HG03103 (cell line): Measurements from ENCODE around the gene FOXO1.
"Not testable (repeated sequence)": the region's sequence is repeated elsewhere in the genome, so short reads cannot be mapped to it uniquely, and the experiment has no call there.

Experiments used
- ATAC-seq: cut with Tn5 transposase; IDR thresholded peaks from one replicate; pipeline ENCODE4 v1.9.1; 2021; ENCODE audit warnings: low read depth; ENCODE audit not compliant: unreplicated experiment

Gene FOXO1

DNA sequence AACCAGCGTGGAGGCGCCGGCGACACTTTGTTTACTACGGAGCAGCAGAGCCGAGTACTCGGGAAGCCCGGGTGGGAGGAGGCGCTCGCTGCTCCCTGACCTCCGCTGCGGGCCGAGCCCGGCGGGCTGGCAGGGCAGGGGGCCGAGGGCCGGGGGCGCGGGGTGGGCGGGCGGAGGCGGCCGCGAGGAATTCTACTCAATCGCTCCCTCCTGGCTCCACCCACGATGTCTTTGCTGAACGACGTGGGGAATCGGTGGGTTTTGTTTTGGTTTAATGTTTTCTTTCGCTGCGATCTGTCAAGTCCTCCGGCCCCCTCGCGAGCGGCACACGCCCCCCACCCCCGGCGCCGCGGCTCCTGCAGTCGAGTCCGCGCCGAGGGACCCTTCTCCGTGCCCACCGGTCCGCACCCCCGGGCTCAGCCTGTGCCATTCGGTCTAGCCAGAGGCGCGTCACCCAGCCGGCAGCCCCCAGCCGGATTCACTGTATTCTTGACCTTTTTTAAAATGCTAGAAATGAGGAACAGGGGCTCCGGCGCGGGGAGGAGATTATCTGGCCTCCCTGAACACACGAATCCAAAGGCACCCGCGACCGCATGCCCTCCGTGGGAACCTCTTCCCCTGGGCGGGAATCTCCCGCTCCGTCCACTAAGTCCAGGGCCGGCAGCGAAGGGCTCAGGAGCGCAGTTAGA, 636 bp upstream of the FOXO1 start:
- no peak for ATAC-seq

DNA sequence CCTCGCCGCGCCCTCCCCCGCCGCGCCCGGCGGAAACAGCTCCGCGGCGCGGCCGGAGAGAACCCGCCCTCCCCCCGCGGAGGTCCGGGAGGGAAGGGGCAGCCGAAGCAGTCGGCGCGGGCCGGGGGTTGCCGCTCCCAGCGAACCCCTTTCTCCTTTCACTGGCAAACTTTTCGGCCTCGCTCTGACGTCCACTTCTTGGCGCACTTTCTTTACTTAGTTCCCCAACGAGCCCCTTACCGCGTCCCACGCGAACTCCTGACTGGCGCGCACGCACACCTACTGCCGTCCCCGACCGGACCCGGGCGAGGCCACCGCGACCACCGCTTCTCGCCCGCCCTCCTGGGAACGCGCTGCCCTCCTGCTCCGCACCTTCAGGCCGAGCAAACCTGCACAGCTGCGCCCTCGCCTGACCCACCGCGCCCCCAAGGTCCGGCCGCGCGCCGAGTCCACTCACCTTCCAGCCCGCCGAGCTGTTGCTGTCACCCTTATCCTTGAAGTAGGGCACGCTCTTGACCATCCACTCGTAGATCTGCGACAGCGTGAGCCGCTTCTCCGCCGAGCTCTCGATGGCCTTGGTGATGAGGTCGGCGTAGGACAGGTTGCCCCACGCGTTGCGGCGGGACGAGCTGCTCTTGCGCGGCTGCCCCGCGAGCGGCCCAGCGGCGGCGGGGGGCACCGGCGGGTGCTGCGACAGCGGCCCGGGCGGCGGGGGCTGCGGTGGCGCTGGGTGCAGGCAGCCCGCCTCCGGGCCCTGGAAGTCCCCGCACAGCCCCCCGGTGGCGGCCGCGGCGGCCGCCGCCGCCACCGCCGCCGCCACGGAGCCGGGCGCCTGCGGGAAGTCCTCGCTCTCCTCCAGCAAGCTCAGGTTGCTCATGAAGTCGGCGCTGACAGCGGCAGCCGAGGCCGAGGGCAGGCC, 1.1 kb downstream of the FOXO1 start:
- peak; percentile 2 for ATAC-seq

DNA sequence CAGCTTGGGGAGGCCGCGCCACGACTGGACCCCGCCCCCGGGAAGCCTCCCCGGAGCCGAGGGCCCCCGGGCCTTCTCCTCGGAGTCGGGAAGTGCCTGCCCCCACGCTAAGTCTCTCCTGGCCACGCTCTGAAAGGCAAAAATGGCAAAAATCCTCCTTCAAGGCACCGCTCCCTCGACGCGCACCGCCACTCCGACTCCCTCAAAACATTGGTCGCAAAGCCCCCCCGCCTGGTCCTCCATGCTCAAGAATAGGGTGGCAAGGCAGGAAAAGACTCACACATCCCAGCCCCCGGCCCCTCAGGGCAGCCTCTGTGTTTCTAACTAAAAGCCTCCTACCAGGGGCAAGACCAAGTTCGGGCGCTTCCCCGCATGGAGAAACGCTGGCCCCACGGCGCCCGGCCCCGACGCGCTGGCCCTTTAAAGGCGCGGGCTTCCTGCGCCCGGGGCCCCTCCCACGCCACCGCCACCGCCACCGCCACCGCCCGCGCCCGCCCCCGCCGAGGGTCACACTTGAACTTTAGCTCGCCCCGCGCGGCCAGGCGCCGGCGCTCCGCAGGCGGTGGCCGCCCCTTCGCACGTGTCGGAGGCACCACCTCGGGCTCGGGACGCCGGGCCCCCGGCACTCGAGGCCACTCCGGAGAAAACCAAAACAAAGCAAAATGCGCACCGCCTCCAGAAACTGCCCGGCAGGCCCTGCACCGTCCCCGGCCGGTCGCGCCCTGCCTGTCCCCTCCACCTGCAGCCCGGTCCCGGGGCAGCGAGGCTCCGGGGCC, 1.9 kb downstream of the FOXO1 start:
- ATAC-seq, result no peak

DNA sequence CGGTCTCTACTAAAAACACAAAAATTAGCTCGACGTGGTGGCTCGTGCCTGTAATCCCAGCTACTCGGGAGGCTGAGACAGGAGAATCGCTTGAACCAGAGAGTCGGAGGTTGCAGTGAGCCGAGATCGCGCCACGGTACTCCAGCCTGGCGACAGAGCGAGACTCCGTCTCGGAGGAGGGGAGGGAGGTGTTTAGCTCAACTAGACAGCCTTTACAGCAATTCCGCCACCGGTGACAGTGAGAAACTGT, 2.4 kb downstream of the FOXO1 start:
- ATAC-seq, result not testable (repeated sequence)

DNA sequence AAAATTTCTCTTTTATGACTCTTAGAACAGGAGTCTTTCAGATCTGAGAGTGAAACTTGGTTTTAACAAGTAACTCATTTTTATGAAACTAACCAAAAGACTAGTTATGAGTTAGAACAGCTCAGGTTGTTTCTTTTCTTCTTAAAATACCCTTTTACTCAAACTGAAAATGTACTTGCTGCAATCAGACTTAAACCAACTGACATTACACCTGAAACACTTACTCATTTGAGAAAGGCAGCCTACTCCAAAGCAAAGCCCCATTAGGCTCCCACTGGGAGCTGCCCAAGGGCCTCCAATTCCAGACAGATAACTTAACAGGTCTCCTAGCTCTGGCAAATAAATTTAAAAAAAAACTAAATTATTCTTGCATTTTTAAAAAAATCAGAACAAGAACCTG, 3.6 kb downstream of the FOXO1 start:
- peak; percentile 33 for ATAC-seq

DNA sequence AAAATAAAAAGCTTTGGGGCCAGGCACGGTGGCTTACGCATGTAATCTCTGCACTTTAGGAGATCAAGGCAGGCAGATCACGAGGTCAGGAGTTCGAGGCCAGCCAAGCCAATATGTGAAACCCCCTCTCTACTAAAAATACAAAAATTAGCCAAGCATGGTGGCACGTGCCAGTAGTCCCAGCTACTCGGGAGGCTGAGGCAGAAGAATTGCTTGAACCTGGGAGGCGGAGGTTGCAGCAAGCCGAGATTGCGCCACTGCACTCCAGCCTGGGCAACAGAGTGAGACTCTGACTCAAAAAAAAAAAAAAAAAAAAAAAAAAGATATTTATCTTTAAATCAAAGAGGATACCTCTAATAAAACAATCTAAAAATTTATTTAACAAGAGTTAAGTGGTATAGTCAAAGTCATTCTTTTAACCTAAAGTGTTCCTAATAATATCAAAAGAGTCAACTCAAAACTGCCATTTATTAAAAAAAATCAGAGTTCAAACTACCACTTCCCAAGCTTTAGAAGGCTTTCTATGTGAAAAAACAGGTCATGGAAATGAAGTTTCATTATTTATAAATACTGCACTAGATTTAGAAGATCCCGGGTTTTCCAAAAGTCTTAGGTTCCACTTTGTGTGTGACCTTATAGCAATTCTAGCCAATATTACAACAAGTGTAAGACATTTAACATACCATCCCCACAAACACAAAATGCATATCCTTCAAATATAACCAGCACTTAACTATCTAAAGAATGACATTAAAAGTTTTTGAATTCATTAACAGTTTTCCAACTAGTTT, 4.4 kb downstream of the FOXO1 start:
- ATAC-seq, result no peak

DNA sequence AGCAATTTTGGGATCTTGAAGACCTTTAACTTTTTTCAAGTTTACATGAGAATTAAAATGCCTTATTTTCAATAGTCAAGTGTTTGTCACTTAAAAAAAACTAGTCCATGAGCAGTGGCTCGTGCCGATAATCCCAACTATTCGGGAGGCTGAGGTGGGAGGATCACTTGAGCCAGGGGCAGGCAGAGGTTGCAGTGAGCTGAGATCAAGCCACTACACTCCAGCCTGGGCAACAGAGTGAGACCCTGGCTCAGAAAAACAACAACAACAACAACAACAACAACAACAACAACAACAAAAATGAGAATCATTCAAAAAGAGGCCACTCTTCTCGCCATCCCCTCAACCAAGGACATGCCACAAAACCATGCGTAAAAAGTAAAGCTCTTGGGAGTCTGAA, 5.7 kb downstream of the FOXO1 start:
- no peak for ATAC-seq

DNA sequence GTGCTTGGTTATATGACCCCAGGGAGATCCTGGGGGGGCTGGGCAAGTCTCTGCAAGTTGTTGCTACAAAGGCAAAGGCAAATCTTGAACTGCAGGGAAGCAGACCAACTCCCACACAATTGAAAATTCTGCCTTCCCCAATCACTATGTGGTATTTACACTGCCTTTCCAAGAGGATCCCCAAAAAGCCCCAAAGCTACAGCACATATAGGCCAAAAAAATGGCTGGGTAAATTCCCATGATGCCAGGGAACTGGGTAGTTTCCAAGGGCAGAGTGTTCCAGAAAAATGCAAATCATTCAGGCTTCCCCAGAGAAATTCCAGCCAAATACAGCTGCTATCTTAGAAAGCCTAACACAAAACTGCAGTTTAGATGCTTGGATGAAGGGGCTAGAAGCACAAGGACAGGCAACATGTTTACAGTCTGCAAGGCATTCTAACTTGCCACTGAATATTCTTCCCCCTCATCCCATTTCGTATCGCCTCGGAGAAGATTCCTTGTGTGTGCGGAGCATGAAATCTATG, 6.2 kb downstream of the FOXO1 start:
- ATAC-seq, result no peak

DNA sequence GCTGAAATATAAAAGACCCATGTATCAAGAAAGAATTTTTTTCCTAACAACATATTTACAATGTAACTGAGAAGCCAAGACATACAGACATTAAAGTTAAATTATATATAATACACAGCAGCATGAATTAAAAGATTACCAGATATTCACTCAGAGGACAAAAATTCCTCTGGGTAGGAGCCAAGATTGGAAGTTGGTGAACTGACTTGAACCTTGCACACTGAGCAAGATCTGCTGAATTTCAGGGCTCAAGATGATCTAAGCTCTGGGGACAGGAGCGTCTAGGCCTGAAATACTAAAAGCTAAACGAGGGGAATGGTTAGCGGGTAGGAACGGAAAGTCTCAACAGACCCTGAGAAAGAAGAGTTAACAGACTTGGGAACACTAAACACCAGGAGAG, 8.5 kb downstream of the FOXO1 start:
- ATAC-seq, result no peak

DNA sequence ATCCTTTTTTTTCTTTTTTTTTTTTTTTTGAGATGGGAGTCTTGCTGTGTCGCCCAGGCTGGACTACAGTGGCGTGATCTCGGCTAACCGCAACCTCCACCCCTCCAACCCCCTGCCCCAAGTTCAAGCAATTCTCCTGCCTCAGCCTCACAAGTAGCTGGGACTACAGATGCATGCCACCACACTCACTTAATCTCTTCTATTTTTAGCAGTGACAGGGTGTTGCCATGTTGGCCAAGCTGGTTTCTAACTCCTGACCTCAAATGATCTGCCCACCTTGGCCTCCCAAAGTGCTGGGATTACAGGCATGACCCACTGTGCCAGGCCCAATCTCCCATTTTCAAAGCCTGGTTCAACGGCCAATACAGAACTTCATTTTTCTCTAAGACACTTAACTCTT, 9.1 kb downstream of the FOXO1 start:
- ATAC-seq, result no peak

DNA sequence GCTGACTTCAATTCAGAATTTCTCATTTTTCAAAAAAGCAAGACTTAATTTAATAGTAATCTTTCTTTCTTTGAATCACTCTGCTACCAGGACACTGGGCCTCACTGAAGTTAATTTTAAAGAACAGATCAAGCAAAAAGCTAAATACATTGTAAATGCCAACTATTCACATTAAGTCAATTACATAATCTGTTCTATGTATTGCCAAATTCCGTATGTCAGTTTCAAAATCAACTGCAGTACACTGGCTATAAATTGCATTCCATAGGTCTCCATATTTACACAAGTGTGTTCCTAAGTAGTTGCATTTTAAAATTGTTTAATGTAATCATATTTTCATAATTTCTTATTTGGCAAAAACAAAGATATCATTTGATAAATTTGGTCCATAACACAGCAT, 10.1 kb downstream of the FOXO1 start:
- ATAC-seq, result no peak

DNA sequence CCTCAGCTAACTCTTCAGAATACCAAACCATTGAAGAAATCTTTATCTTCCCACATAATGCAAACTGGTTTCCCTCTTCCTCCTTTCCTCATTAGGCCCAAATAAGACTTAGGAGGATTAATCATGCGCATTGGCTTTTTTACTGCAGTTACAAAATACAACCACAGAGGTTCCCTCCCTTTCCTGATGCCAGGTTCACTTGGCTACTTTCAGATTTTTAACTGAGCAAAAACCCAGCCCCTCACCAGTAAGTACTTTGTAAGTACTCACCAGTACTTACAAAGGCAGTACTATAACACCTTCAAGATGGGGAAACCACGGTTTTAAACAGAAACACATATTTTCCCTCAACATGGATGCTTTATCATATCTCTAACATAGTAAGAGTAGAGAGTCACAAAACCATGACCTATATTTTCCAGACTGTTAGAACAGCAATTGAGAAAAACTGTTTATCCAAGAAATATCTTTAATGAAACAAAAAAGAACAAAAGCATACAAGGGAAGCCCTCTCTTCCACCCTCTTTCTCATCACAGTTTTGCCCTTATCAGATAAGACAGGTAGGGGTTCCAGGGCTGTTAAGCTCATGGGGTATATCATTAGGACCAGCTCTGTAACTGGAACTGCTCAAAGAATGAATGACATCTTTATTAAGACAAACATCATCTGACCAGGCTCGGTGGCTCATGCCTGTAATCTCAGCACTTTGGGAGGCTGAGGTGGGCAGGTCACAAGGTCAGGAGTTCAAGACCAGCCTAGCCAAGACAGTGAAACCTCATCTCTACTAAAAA, 12.7 kb downstream of the FOXO1 start:
- ATAC-seq, result no peak

DNA sequence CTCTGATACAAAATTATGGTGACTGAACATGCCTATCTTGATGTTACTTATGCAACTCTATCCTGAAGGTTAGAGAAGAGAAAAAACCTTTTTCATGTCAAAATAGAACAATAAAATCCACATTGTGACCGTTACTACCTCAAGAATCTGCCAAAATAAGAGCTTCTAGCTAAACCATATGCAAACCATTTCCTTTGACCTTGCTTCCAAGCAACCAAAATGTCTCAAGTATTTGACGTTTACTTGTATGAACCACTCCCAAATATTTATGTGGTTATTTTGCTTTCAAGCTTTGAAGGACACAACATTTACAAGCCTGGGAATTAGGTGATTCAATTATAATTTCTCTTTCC, 13.9 kb downstream of the FOXO1 start:
- ATAC-seq, result peak; percentile 43

DNA sequence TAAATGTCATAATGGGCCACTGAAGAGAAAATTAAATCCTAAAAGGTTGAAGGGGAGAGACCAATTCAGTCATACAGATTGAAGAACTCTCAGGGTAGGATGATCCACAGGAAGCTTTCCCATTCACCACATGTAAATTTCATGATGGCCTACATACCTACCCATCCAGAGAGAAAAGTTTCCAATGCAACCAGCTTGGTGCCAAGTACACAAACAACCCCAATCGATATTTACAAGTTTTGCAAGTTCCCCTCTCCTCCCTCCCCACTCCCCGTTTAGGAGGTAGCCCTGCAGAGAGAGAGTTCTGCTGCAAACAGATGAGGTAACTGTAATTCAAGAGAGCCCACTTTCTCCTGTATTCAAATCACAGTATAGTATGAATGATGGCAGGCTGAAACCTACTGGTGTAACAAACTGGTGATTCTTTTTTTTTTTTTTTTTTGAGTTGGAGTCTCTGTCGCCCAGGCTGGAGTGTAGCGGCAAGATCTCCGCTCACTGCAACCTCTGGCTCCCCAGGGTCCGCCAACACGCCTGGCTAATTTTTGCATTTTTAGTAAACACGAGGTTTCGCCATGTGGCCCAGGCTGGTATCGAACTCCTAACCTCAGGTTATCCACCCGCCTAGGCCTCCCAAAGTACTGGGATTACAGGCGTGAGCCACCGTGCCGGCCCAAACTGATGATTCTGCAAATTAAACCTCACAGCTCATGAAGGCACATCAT, 14.4 kb downstream of the FOXO1 start:
- peak; percentile 28 for ATAC-seq

DNA sequence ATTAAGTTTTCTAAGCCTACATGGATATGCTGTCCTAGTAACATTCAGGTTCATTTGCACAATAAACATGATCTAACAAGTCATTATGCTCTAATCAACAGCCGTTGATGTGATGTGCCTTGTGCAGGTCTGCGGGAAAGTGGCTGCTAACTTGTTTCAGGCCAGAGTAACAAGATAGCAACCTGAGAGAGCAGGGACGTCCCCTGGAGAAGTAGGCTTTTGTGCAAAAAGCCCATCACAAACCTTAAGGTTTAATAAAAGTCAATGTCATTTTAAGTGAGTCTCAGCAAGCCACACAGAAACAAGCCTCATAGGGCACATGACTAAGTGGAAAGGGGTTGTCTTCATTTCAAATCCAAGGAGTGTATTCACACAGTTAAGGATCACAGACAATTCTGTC, 17.6 kb downstream of the FOXO1 start:
- no peak for ATAC-seq

DNA sequence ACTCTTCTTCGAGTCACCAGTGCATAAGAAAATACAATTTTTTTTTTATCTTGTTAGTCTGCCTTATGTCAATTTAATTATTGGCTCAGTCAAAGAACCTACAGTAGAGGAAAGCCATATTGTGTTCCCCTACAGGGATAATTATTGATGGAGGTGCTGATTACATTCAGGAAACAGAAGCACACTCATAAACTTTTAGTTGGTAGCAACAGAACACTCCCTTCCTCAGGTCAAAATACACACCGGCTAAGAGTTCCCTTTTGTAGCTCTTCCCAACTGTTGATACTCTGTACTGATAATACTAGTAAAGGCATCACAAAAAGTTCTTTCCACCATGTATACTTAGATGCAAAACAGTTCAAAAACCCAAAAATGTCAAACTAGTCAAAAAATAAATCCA, 18.4 kb downstream of the FOXO1 start:
- no peak for ATAC-seq

DNA sequence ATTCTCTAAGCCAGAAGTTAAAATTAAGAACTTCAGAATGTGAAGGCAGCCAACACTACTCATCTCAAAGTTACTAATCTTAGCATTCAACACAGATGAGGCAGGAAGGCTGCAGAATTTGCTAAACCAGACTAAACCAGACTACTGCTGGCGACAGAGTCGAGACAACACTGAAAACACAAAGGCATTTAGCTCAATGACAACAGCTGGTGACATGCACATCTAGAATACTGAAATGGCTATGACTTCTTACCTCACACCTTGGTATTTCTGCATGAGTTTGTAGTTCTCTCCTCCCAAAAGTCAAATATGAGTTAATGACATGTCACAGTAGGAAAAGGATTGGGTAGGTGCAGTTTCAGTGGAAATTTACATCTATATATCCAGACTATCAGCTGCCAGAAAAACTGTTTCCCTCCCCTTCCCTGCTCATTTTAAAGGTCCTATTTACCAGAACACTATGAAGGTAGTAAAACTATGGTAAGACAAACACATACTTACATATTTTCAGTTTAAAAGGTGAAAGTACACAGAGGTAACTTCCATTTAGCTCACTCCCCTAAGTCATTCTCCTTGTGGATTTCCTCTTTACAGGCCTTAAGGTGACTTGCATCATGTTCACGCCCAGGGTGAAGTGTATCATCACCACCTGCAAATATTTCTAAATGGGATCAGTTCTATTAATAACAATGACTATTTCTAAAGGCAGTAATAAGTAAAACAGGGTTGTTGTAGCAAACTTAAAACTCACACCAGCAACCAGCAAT, 21.4 kb downstream of the FOXO1 start:
- ATAC-seq, result no peak

DNA sequence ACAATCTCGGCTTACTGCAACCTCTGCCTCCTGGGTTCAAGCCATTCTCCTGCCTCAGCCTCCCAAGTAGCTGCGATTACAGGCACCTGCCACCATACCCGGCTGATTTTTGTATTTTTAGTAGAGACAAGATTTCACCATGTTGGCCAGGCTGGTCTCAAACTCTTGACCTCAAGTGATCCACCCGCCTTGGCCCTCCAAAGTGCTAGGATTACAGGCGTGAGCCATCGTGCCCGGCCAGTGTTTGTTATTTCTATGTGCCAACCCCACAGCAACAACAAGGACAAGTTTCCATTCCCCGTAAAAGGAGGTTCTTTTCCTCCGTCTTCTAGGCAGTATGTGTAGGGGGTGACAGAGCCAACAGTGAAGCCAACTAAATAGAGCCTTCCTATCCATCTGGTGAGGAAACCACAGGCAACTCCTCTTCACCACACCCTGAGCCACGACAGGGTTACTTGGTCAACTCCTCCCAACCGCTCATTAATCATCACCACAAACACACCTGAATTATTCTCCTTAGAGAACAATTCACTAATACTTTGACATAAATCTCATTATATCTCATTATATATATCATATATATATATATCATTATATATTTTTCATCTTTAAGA, 25.5 kb downstream of the FOXO1 start:
- no peak for ATAC-seq
